ENCODE measurements around the gene ADGRF3.
"Not testable (repeated sequence)": the region's sequence is repeated elsewhere in the genome, so short reads cannot be mapped to it uniquely, and the experiment has no call there.

- not testable (repeated sequence) for TF ChIP-seq EP300, POLR2A (IDR thresholded peaks at IDR 0.05)
These were observed 41.5 kb downstream of the ADGRF3 start for GRCh38 chr2:26305094-26305493.

Data from ovary (tissue), 1 donor.